ENCODE measurements around the gene G3BP1. TPM values are rescaled to one million over a fixed set of nuclear protein-coding genes. Genes with fewer than 3 reads are reported as not detected.
A peak's percentile ranks its signal among the peaks of the same experiment; 100 is the strongest.

Gene G3BP1
- total and polyA plus RNA-seq, 2 of the 13 experiments (the other 11 are each of a cell fraction or from before 2014, with no cell fraction given): 36.7 to 320 TPM

DNA sequence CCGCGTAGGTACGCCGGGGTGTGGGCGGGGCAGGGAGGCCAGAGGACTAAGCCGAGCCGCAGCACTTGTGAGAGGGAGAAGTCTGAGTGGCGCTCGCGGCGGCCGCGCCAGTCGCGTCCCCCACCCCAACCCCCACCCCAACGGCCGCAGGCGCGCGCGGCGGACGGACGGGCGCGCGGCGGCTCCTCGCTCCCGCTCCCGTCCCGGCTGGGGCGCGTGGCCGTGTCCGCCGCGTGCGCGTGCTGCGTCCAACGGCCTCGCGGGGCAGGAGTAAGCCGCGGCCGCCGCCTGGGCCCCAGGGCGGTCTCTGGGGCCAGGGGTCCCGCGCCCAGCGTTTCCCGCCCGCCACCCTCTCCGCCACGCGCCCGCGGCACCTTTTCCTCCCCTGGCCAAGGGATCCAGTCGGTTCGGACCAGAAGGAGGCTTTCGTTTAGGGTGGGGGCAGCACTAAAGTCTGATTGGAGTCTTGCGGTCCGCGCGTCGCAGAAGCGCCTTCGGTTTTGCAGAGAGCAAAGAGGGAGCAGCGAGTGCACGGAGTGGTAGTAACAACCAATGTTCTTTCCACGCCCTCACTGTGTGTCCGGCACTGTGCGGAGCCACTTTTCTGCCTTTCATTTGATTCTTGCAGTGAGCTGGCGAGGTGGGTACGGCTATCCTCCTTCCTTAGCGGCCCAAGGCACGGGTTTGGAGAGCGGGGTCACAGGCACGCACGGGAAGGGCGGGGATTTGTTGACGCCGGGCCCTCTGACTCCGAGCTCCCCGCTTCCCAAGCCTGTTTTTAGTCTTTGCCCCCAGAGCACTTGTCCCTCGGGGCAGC lies 483 bp downstream of the G3BP1 start (continued):
- TF ChIP-seq NFIB (CRISPR knock-in tag; IDR thresholded peaks at IDR 0.05; ENCODE audit: borderline replicate concordance): no peak
- TF ChIP-seq, protein P1, sequence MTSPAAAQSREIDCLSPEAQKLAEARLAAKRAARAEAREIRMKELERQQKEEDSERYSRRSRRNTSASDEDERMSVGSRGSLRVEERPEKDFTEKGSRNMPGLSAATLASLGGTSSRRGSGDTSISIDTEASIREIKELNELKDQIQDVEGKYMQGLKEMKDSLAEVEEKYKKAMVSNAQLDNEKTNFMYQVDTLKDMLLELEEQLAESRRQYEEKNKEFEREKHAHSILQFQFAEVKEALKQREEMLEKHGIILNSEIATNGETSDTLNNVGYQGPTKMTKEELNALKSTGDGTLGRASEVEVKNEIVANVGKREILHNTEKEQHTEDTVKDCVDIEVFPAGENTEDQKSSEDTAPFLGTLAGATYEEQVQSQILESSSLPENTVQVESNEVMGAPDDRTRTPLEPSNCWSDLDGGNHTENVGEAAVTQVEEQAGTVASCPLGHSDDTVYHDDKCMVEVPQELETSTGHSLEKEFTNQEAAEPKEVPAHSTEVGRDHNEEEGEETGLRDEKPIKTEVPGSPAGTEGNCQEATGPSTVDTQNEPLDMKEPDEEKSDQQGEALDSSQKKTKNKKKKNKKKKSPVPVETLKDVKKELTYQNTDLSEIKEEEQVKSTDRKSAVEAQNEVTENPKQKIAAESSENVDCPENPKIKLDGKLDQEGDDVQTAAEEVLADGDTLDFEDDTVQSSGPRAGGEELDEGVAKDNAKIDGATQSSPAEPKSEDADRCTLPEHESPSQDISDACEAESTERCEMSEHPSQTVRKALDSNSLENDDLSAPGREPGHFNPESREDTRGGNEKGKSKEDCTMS (CRISPR knock-in tag; conservative IDR thresholded peaks at IDR 0.05): no peak
- 0 out of 2 replicates have a peak, but pooled peaks have one; percentile 25 for TF ChIP-seq ZNF609 (CRISPR knock-in tag; IDR thresholded peaks at IDR 0.05; ENCODE audit: borderline replicate concordance)
- TF ChIP-seq ZBTB39 (CRISPR knock-in tag; IDR thresholded peaks at IDR 0.05): peak; percentile 4; the same call in 1 of the 2 replicates
- no peak for TF ChIP-seq XBP1 (CRISPR knock-in tag; IDR thresholded peaks at IDR 0.05)
- TF ChIP-seq MBD4 (IDR thresholded peaks at IDR 0.05; ENCODE audit: borderline replicate concordance, low read length): no peak
- TF ChIP-seq NRL (CRISPR knock-in tag; IDR thresholded peaks at IDR 0.05; ENCODE audit: borderline replicate concordance): no peak
- TF ChIP-seq, protein P2, sequence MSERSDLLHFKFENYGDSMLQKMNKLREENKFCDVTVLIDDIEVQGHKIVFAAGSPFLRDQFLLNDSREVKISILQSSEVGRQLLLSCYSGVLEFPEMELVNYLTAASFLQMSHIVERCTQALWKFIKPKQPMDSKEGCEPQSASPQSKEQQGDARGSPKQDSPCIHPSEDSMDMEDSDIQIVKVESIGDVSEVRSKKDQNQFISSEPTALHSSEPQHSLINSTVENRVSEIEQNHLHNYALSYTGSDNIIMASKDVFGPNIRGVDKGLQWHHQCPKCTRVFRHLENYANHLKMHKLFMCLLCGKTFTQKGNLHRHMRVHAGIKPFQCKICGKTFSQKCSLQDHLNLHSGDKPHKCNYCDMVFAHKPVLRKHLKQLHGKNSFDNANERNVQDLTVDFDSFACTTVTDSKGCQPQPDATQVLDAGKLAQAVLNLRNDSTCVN (CRISPR knock-in tag; IDR thresholded peaks at IDR 0.05; ENCODE audit: borderline replicate concordance): no peak
- TF ChIP-seq MED8 (CRISPR knock-in tag; IDR thresholded peaks at IDR 0.05; ENCODE audit: insufficient replicate concordance): no peak
- TF ChIP-seq, protein P3, sequence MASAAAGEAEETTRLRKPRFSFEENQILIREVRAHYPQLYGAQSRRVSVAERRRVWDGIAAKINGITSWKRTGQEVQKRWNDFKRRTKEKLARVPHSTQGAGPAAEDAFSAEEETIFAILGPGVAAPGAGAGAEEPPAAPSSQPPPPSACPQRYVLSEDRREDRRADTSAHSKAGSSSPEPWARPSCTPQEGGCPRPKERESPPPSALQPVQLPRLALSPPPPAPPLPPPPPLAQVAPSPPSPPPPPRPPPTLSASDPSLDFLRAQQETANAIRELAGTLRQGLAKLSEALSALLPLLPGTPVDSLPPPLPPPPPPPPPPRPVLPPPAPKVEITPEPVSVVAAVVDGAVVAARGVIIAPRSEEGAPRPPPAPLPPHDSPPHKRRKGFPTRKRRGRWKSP (CRISPR knock-in tag; IDR thresholded peaks at IDR 0.05): 0 out of 2 replicates have a peak, but pooled peaks have one; percentile 9
- peak; percentile 28; the same call in 1 of the 2 replicates for TF ChIP-seq NAIF1 (CRISPR knock-in tag; IDR thresholded peaks at IDR 0.05; ENCODE audit: borderline replicate concordance)
- TF ChIP-seq ZNF616 (CRISPR knock-in tag; IDR thresholded peaks at IDR 0.05; ENCODE audit: low read depth): no peak; the same call in 1 of the 2 replicates
- TF ChIP-seq MAFG (CRISPR knock-in tag; IDR thresholded peaks at IDR 0.05): no peak
- no peak for TF ChIP-seq GFI1 (CRISPR knock-in tag; IDR thresholded peaks at IDR 0.05; ENCODE audit: borderline replicate concordance)

Measured in HepG2 (cell line).